ENCODE results near the gene USP34. TPM values are rescaled to one million over a fixed set of nuclear protein-coding genes. Genes with fewer than 3 reads are reported as not detected.

Gene USP34
- total and polyA plus RNA-seq, 2 experiments from 2014 or later, result 81.8 to 157 TPM

GRCh38 chr2:61485281-61485680 is 14.4 kb upstream of the USP34 start:
- peaks cover 77% of the 10 kb centered on the region for H3K36me3 ChIP-seq (ENCODE audit: insufficient read depth)
- no peaks in the 10 kb centered on the region for H3K4me1 Mint-ChIP-seq

DNA sequence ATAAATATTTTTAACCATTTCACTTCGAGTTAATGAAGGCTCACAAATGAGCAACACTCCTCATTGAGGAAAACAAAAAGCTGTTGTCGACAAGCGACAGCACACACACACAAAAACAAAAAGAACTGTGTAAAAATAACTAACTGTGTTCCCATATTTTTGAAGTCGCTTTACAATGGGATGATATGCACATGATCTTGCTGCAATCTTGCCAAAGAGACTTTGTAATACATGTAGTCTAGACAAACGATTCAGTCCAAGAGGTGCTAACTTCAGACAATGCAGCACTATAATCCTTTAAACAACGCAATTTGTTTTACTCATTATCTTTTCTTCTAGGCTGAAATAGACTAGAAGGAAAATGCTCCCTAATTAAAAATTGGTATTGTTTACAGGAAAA is 7.2 kb upstream of the USP34 start:
- peaks cover 50% of the 10 kb centered on the region for H3K36me3 ChIP-seq (ENCODE audit: insufficient read depth)
- no peaks in the 10 kb centered on the region for H3K27me3 ChIP-seq (ENCODE audit: insufficient read depth)
- ATAC-seq, result no peak
- no peak overlapping the region for H2AFZ ChIP-seq
- H3K4me1 ChIP-seq (ENCODE audit: insufficient read depth), result no peaks in the 10 kb centered on the region
- H3K4me2 ChIP-seq, result no peak overlapping the region
- Mint-ChIP-seq H3K36me3 (ENCODE audit: low read depth) (peaks cover 81% of the 10 kb centered on the region), H3K4me3 (no peak overlapping the region), H3K27ac (no peak overlapping the region), H3K4me1 (no peaks in the 10 kb centered on the region), H3K27me3 (ENCODE audit: insufficient read depth, low read depth, poor library complexity) (peaks cover 23% of the 10 kb centered on the region), H3K9me3 (peaks cover 9% of the 10 kb centered on the region; the same call in 1 of the 3 replicates)
- peaks cover 50% of the 10 kb centered on the region for H3F3A ChIP-seq (replicated peaks; ENCODE audit: low read depth)
- no peaks in the 10 kb centered on the region for H3K9me2 ChIP-seq (ENCODE audit: insufficient read depth)
- no peak overlapping the region for H3K4me3 ChIP-seq
- no peaks in the 10 kb centered on the region; the same call in 1 of the 2 replicates for H3K79me2 ChIP-seq (replicated peaks; ENCODE audit: insufficient read depth)
- H4K20me1 ChIP-seq (replicated peaks; ENCODE audit: insufficient read depth), result peaks cover 5% of the 10 kb centered on the region
- H3K27ac ChIP-seq (ENCODE audit: low read depth), result peak overlapping the region; percentile 36
- DNase-seq (ENCODE audit: low spot score), result no peak
- TF ChIP-seq ZNF331 (CRISPR knock-in tag; IDR thresholded peaks at IDR 0.05; ENCODE audit: low read depth), result no peak
- no peak for TF ChIP-seq EZH2phosphoT487 (IDR thresholded peaks at IDR 0.05; ENCODE audit: unreplicated experiment)
- TF ChIP-seq, protein P1, sequence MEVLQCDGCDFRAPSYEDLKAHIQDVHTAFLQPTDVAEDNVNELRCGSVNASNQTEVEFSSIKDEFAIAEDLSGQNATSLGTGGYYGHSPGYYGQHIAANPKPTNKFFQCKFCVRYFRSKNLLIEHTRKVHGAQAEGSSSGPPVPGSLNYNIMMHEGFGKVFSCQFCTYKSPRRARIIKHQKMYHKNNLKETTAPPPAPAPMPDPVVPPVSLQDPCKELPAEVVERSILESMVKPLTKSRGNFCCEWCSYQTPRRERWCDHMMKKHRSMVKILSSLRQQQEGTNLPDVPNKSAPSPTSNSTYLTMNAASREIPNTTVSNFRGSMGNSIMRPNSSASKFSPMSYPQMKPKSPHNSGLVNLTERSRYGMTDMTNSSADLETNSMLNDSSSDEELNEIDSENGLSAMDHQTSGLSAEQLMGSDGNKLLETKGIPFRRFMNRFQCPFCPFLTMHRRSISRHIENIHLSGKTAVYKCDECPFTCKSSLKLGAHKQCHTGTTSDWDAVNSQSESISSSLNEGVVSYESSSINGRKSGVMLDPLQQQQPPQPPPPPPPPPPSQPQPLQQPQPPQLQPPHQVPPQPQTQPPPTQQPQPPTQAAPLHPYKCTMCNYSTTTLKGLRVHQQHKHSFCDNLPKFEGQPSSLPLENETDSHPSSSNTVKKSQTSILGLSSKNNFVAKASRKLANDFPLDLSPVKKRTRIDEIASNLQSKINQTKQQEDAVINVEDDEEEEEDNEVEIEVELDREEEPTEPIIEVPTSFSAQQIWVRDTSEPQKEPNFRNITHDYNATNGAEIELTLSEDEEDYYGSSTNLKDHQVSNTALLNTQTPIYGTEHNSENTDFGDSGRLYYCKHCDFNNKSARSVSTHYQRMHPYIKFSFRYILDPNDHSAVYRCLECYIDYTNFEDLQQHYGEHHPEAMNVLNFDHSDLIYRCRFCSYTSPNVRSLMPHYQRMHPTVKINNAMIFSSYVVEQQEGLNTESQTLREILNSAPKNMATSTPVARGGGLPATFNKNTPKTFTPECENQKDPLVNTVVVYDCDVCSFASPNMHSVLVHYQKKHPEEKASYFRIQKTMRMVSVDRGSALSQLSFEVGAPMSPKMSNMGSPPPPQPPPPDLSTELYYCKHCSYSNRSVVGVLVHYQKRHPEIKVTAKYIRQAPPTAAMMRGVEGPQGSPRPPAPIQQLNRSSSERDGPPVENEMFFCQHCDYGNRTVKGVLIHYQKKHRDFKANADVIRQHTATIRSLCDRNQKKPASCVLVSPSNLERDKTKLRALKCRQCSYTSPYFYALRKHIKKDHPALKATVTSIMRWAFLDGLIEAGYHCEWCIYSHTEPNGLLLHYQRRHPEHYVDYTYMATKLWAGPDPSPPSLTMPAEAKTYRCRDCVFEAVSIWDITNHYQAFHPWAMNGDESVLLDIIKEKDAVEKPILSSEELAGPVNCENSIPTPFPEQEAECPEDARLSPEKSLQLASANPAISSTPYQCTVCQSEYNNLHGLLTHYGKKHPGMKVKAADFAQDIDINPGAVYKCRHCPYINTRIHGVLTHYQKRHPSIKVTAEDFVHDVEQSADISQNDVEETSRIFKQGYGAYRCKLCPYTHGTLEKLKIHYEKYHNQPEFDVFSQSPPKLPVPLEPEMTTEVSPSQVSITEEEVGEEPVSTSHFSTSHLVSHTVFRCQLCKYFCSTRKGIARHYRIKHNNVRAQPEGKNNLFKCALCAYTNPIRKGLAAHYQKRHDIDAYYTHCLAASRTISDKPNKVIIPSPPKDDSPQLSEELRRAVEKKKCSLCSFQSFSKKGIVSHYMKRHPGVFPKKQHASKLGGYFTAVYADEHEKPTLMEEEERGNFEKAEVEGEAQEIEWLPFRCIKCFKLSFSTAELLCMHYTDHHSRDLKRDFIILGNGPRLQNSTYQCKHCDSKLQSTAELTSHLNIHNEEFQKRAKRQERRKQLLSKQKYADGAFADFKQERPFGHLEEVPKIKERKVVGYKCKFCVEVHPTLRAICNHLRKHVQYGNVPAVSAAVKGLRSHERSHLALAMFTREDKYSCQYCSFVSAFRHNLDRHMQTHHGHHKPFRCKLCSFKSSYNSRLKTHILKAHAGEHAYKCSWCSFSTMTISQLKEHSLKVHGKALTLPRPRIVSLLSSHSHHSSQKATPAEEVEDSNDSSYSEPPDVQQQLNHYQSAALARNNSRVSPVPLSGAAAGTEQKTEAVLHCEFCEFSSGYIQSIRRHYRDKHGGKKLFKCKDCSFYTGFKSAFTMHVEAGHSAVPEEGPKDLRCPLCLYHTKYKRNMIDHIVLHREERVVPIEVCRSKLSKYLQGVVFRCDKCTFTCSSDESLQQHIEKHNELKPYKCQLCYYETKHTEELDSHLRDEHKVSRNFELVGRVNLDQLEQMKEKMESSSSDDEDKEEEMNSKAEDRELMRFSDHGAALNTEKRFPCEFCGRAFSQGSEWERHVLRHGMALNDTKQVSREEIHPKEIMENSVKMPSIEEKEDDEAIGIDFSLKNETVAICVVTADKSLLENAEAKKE (CRISPR knock-in tag; IDR thresholded peaks at IDR 0.05), result no peak
- TF ChIP-seq NANOG (IDR thresholded peaks at IDR 0.05; ENCODE audit: borderline replicate concordance), result no peak
- no peak for TF ChIP-seq ZNF114 (CRISPR knock-in tag; IDR thresholded peaks at IDR 0.05)

More at GRCh38 chr2:61485281-61485680, 14.4 kb upstream of the USP34 start:
- peaks cover 17% of the 10 kb centered on the region for H4K20me1 ChIP-seq (replicated peaks; ENCODE audit: insufficient read depth)
- Mint-ChIP-seq H3K36me3 (ENCODE audit: low read depth) (peaks cover 99% of the 10 kb centered on the region), H3K9me3 (no peaks in the 10 kb centered on the region), H3K27me3 (ENCODE audit: insufficient read depth, low read depth, poor library complexity) (peaks cover 8% of the 10 kb centered on the region), H3K27ac (no peak overlapping the region), H3K4me3 (no peak overlapping the region)
- no peak for TF ChIP-seq STAT1 (IDR thresholded peaks at IDR 0.05; ENCODE audit: unreplicated experiment)
- TF ChIP-seq, protein P2, sequence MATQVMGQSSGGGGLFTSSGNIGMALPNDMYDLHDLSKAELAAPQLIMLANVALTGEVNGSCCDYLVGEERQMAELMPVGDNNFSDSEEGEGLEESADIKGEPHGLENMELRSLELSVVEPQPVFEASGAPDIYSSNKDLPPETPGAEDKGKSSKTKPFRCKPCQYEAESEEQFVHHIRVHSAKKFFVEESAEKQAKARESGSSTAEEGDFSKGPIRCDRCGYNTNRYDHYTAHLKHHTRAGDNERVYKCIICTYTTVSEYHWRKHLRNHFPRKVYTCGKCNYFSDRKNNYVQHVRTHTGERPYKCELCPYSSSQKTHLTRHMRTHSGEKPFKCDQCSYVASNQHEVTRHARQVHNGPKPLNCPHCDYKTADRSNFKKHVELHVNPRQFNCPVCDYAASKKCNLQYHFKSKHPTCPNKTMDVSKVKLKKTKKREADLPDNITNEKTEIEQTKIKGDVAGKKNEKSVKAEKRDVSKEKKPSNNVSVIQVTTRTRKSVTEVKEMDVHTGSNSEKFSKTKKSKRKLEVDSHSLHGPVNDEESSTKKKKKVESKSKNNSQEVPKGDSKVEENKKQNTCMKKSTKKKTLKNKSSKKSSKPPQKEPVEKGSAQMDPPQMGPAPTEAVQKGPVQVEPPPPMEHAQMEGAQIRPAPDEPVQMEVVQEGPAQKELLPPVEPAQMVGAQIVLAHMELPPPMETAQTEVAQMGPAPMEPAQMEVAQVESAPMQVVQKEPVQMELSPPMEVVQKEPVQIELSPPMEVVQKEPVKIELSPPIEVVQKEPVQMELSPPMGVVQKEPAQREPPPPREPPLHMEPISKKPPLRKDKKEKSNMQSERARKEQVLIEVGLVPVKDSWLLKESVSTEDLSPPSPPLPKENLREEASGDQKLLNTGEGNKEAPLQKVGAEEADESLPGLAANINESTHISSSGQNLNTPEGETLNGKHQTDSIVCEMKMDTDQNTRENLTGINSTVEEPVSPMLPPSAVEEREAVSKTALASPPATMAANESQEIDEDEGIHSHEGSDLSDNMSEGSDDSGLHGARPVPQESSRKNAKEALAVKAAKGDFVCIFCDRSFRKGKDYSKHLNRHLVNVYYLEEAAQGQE (IDR thresholded peaks at IDR 0.05; ENCODE audit: unreplicated experiment), result no peak
- no peak for TF ChIP-seq ETS1 (IDR thresholded peaks at IDR 0.05)
- TF ChIP-seq NANOG (IDR thresholded peaks at IDR 0.05; ENCODE audit: borderline replicate concordance), result no peak
- no peak for TF ChIP-seq ZNF114 (CRISPR knock-in tag; IDR thresholded peaks at IDR 0.05)
- H3K9me2 ChIP-seq (ENCODE audit: insufficient read depth), result no peaks in the 10 kb centered on the region
- H3K4me1 ChIP-seq (ENCODE audit: insufficient read depth), result no peaks in the 10 kb centered on the region
- DNase-seq (ENCODE audit: low spot score), result no peak
- H3K27ac ChIP-seq (ENCODE audit: low read depth), result no peak overlapping the region
- H3K4me2 ChIP-seq, result no peak overlapping the region
- no peak for ATAC-seq
- H3K27me3 ChIP-seq (ENCODE audit: insufficient read depth), result no peaks in the 10 kb centered on the region
- no peak overlapping the region for H2AFZ ChIP-seq
- peaks cover 42% of the 10 kb centered on the region for H3K79me2 ChIP-seq (replicated peaks; ENCODE audit: insufficient read depth)
- H3K4me3 ChIP-seq, result no peak overlapping the region
- peaks cover 35% of the 10 kb centered on the region for H3F3A ChIP-seq (replicated peaks; ENCODE audit: low read depth)
